ENCODE measurements around the gene MTAP. TPM values are rescaled to one million over a fixed set of nuclear protein-coding genes. Genes with fewer than 3 reads are reported as not detected.

Gene MTAP
- total and polyA plus RNA-seq, 2 of the 13 experiments (the other 11 are each of a cell fraction or from before 2014, with no cell fraction given), result 16.7 to 51.2 TPM

GRCh38 chr9:21802418-21803000 is at the start of gene MTAP (continued):
- TF ChIP-seq TRIM22 (IDR thresholded peaks at IDR 0.05), result no peak
- no peak for TF ChIP-seq FOXA1 (IDR thresholded peaks at IDR 0.05)
- TF ChIP-seq FOXA1 (CRISPR knock-in tag; IDR thresholded peaks at IDR 0.05), result no peak
- TF ChIP-seq ZNF329 (CRISPR knock-in tag; IDR thresholded peaks at IDR 0.05; ENCODE audit: low read depth), result no peak
- TF ChIP-seq MAFG (CRISPR knock-in tag; IDR thresholded peaks at IDR 0.05), result no peak
- TF ChIP-seq TOPORS (CRISPR knock-in tag; IDR thresholded peaks at IDR 0.05), result no peak
- TF ChIP-seq ETV6 (CRISPR knock-in tag; conservative IDR thresholded peaks at IDR 0.05), result no peak
- TF ChIP-seq RXRA (CRISPR knock-in tag; IDR thresholded peaks at IDR 0.05), result no peak; the same call in 1 of the 2 replicates
- TF ChIP-seq ZNF776 (CRISPR knock-in tag; IDR thresholded peaks at IDR 0.05), result no peak; the same call in 1 of the 2 replicates
- TF ChIP-seq BORCS8-MEF2B (CRISPR knock-in tag; IDR thresholded peaks at IDR 0.05), result peak; percentile 24
- TF ChIP-seq NCOA2 (CRISPR knock-in tag; IDR thresholded peaks at IDR 0.05), result no peak; the same call in 1 of the 2 replicates
- TF ChIP-seq, protein P1, sequence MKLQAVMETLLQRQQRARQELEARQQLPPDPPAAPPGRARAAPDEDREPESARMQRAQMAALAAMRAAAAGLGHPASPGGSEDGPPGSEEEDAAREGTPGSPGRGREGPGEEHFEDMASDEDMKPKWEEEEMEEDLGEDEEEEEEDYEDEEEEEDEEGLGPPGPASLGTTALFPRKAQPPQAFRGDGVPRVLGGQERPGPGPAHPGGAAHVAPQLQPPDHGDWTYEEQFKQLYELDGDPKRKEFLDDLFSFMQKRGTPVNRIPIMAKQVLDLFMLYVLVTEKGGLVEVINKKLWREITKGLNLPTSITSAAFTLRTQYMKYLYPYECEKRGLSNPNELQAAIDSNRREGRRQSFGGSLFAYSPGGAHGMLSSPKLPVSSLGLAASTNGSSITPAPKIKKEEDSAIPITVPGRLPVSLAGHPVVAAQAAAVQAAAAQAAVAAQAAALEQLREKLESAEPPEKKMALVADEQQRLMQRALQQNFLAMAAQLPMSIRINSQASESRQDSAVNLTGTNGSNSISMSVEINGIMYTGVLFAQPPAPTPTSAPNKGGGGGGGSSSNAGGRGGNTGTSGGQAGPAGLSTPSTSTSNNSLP (IDR thresholded peaks at IDR 0.05; ENCODE audit: low read depth, low read length), result no peak
- TF ChIP-seq, protein P2, sequence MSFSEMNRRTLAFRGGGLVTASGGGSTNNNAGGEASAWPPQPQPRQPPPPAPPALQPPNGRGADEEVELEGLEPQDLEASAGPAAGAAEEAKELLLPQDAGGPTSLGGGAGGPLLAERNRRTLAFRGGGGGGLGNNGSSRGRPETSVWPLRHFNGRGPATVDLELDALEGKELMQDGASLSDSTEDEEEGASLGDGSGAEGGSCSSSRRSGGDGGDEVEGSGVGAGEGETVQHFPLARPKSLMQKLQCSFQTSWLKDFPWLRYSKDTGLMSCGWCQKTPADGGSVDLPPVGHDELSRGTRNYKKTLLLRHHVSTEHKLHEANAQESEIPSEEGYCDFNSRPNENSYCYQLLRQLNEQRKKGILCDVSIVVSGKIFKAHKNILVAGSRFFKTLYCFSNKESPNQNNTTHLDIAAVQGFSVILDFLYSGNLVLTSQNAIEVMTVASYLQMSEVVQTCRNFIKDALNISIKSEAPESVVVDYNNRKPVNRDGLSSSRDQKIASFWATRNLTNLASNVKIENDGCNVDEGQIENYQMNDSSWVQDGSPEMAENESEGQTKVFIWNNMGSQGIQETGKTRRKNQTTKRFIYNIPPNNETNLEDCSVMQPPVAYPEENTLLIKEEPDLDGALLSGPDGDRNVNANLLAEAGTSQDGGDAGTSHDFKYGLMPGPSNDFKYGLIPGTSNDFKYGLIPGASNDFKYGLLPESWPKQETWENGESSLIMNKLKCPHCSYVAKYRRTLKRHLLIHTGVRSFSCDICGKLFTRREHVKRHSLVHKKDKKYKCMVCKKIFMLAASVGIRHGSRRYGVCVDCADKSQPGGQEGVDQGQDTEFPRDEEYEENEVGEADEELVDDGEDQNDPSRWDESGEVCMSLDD (CRISPR knock-in tag; IDR thresholded peaks at IDR 0.05; ENCODE audit: borderline replicate concordance), result no peak
- TF ChIP-seq, protein P3, sequence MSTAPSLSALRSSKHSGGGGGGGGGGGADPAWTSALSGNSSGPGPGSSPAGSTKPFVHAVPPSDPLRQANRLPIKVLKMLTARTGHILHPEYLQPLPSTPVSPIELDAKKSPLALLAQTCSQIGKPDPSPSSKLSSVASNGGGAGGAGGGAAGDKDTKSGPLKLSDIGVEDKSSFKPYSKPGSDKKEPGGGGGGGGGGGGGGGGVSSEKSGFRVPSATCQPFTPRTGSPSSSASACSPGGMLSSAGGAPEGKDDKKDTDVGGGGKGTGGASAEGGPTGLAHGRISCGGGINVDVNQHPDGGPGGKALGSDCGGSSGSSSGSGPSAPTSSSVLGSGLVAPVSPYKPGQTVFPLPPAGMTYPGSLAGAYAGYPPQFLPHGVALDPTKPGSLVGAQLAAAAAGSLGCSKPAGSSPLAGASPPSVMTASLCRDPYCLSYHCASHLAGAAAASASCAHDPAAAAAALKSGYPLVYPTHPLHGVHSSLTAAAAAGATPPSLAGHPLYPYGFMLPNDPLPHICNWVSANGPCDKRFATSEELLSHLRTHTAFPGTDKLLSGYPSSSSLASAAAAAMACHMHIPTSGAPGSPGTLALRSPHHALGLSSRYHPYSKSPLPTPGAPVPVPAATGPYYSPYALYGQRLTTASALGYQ (CRISPR knock-in tag; IDR thresholded peaks at IDR 0.05), result no peak
- no peak for TF ChIP-seq PCBP2 (optimal IDR thresholded peaks at IDR 0.05; ENCODE audit: low read depth, low read length, poor library complexity, severe bottlenecking)
- TF ChIP-seq MED8 (CRISPR knock-in tag; IDR thresholded peaks at IDR 0.05; ENCODE audit: insufficient replicate concordance), result no peak
- TF ChIP-seq MAF1 (CRISPR knock-in tag; IDR thresholded peaks at IDR 0.05; ENCODE audit: borderline replicate concordance), result no peak
- TF ChIP-seq ZMAT3 (CRISPR knock-in tag; conservative IDR thresholded peaks at IDR 0.05), result peak; percentile 73; the same call in 1 of the 2 replicates
- peak; percentile 91 for TF ChIP-seq POLR2AphosphoS5 (IDR thresholded peaks at IDR 0.05; ENCODE audit: low read depth, low read length)
- 0 out of 2 replicates have a peak, but pooled peaks have one; percentile 82 for TF ChIP-seq ZNF800 (CRISPR knock-in tag; IDR thresholded peaks at IDR 0.05)
- TF ChIP-seq HIVEP1 (CRISPR knock-in tag; IDR thresholded peaks at IDR 0.05), result no peak
- TF ChIP-seq RFX3 (CRISPR knock-in tag; IDR thresholded peaks at IDR 0.05), result no peak
